DOHH2 (cell line): ENCODE data around the gene MAP3K6.

Experiments
- CTCF ChIP-seq: fragments of 200-600 bp; sonication (generic); IDR thresholded peaks from one replicate; pipeline ENCODE4 v1.5.1; 2014; ENCODE audit warnings: antibody characterized with exemption, mild to moderate bottlenecking, low read depth, low read length; ENCODE audit not compliant: poor library complexity, severe bottlenecking
- EZH2phosphoT487 ChIP-seq: fragments of 200-600 bp; sonication (generic); IDR thresholded peaks from 2 replicates; pipeline ENCODE4 v1.6.1; 2017; ENCODE audit warnings: borderline replicate concordance, mild to moderate bottlenecking, antibody characterized with exemption, low read length, moderate library complexity, mixed read lengths

- TF ChIP-seq CTCF: no peak
- TF ChIP-seq EZH2phosphoT487: no peak
These were observed 44.1 kb downstream of the MAP3K6 start for GRCh38 chr1:27322569-27323240.
